Measurements from ENCODE around the gene TBC1D22B.

Gene TBC1D22B

GRCh38 chr6:37239950-37240713 lies 17.4 kb upstream of the TBC1D22B start:
- peak; percentile 59 for DNase-seq (ENCODE audit: low read depth)

- no peak for DNase-seq (ENCODE audit: low read depth)
These were observed 16.4 kb upstream of the TBC1D22B start for GRCh38 chr6:37241131-37241530.

GRCh38 chr6:37241775-37242428 lies 15.7 kb upstream of the TBC1D22B start:
- no peak for DNase-seq (ENCODE audit: low read depth)

- DNase-seq (ENCODE audit: low read depth) = no peak
These were observed 15.0 kb upstream of the TBC1D22B start for GRCh38 chr6:37242429-37243052.

- DNase-seq (ENCODE audit: low read depth) = no peak
These were observed 14.3 kb upstream of the TBC1D22B start for GRCh38 chr6:37243131-37243815.

- DNase-seq (ENCODE audit: low read depth) = no peak
These were observed 13.7 kb upstream of the TBC1D22B start for GRCh38 chr6:37243816-37244370.

- no peak for DNase-seq (ENCODE audit: low read depth)
These were observed 12.9 kb upstream of the TBC1D22B start for GRCh38 chr6:37244430-37245310.

- no peak for DNase-seq (ENCODE audit: low read depth)
These were observed 6.3 kb upstream of the TBC1D22B start for GRCh38 chr6:37251211-37251780.

GRCh38 chr6:37253486-37254007 lies 4.0 kb upstream of the TBC1D22B start:
- no peak for DNase-seq (ENCODE audit: low read depth)

GRCh38 chr6:37254881-37255280 lies 2.7 kb upstream of the TBC1D22B start:
- DNase-seq (ENCODE audit: low read depth) = no peak

- no peak for DNase-seq (ENCODE audit: low read depth)
These were observed 766 bp upstream of the TBC1D22B start for GRCh38 chr6:37256692-37257319.

GRCh38 chr6:37257320-37257633 lies 295 bp upstream of the TBC1D22B start:
- DNase-seq (ENCODE audit: low read depth) = no peak

GRCh38 chr6:37258405-37259105 lies 983 bp downstream of the TBC1D22B start:
- DNase-seq (ENCODE audit: low read depth) = no peak

- no peak for DNase-seq (ENCODE audit: low read depth)
These were observed 1.6 kb downstream of the TBC1D22B start for GRCh38 chr6:37259191-37259590.

- no peak for DNase-seq (ENCODE audit: low read depth)
These were observed 2.5 kb downstream of the TBC1D22B start for GRCh38 chr6:37260040-37260439.

GRCh38 chr6:37260444-37260843 lies 2.9 kb downstream of the TBC1D22B start:
- DNase-seq (ENCODE audit: low read depth) = no peak

- no peak for DNase-seq (ENCODE audit: low read depth)
These were observed 3.6 kb downstream of the TBC1D22B start for GRCh38 chr6:37261198-37261597.

- no peak for DNase-seq (ENCODE audit: low read depth)
These were observed 5.0 kb downstream of the TBC1D22B start for GRCh38 chr6:37262446-37263026.

GRCh38 chr6:37265001-37265400 lies 7.4 kb downstream of the TBC1D22B start:
- no peak for DNase-seq (ENCODE audit: low read depth)
